Sigmoid colon (tissue), 4 donors: ENCODE measurements around the gene SHC3.

Experiments
- CTCF ChIP-seq, 4 experiments: fragments of 450-650 bp in 3 of 4; fragments of 200-600 bp in 1 of 4; IDR thresholded peaks; one replicate each; pipeline ENCODE4 v1.5.1; 2016 to 2019; ENCODE audit warnings: antibody characterized with exemption in 4 of 4, mild to moderate bottlenecking in 3 of 4, moderate library complexity in 2 of 4
- POLR2AphosphoS5 ChIP-seq, 4 donors: sonication (generic); formaldehyde crosslinking; IDR thresholded peaks; one replicate each; pipeline ENCODE4 v1.6.1; 2017; ENCODE audit warnings: antibody characterized with exemption in 4 of 4

- TF ChIP-seq POLR2AphosphoS5 (IDR thresholded peaks at IDR 0.05) (no peak), CTCF (IDR thresholded peaks at IDR 0.05) (no peak)
Observed at GRCh38 chr9:89186960-89187359, 8.3 kb upstream of the SHC3 start.
